Hepatocyte (in vitro differentiated cells): ENCODE results near the gene GPANK1. TPM values are rescaled to one million over a fixed set of nuclear protein-coding genes. Genes with fewer than 3 reads are reported as not detected.

Experiments
- DNase-seq: peaks from one replicate; pipeline ENCODE4 v3.0.0-alpha.2; 2016; ENCODE audit warnings: low spot score
- H2AFZ ChIP-seq: fragments of 200-600 bp; sonication (generic); 2 replicates; pipeline ENCODE4 v1.6.0; 2016; ENCODE audit warnings: antibody characterized with exemption, mild to moderate bottlenecking
- H3K27ac ChIP-seq: fragments of 200-600 bp; sonication (generic); 2 replicates; pipeline ENCODE4 v1.5.1; 2016; ENCODE audit warnings: mild to moderate bottlenecking
- H3K27me3 ChIP-seq: fragments of 200-600 bp; sonication (generic); 2 replicates; pipeline ENCODE4 v1.6.1; 2016
- H3K36me3 ChIP-seq: fragments of 200-600 bp; sonication (generic); replicated peaks from 2 replicates; pipeline ENCODE4 v1.5.1; 2016; ENCODE audit warnings: low read depth; ENCODE audit not compliant: insufficient read depth
- H3K4me1 ChIP-seq: fragments of 200-600 bp; sonication (generic); 2 replicates; pipeline ENCODE4 v1.5.1; 2016; ENCODE audit warnings: mild to moderate bottlenecking, moderate library complexity; ENCODE audit not compliant: insufficient read depth
- H3K4me2 ChIP-seq: fragments of 200-600 bp; sonication (generic); 2 replicates; pipeline ENCODE4 v1.6.0; 2016
- H3K4me3 ChIP-seq: fragments of 200-600 bp; sonication (generic); 2 replicates; pipeline ENCODE4 v1.5.1; 2016; ENCODE audit warnings: mild to moderate bottlenecking
- H3K79me2 ChIP-seq: fragments of 200-600 bp; sonication (generic); 2 replicates; pipeline ENCODE4 v1.6.0; 2017; ENCODE audit warnings: mild to moderate bottlenecking
- H3K9me2 ChIP-seq: fragments of 200-600 bp; sonication (generic); replicated peaks from 2 replicates; pipeline ENCODE4 v1.6.0; 2017; ENCODE audit warnings: mild to moderate bottlenecking; ENCODE audit not compliant: insufficient read depth
- H3K9me3 ChIP-seq: fragments of 200-600 bp; sonication (generic); 2 replicates; pipeline ENCODE4 v1.5.1; 2016; ENCODE audit warnings: low read depth, mild to moderate bottlenecking
- H4K20me1 ChIP-seq: fragments of 200-600 bp; sonication (generic); 2 replicates; pipeline ENCODE4 v1.6.0; 2016; ENCODE audit warnings: mild to moderate bottlenecking; ENCODE audit not compliant: insufficient read depth, poor library complexity, severe bottlenecking
- CTCF ChIP-seq: fragments of 200-600 bp; sonication (generic); IDR thresholded peaks from 2 replicates; pipeline ENCODE4 v1.5.1; 2016; ENCODE audit warnings: antibody characterized with exemption, mild to moderate bottlenecking; ENCODE audit not compliant: poor library complexity
- EZH2 ChIP-seq: fragments of 200-600 bp; sonication (generic); IDR thresholded peaks from 2 replicates; pipeline ENCODE4 v1.6.1; 2016; ENCODE audit warnings: antibody characterized with exemption, mild to moderate bottlenecking, borderline replicate concordance
- EZH2phosphoT487 ChIP-seq: fragments of 200-600 bp; sonication (generic); IDR thresholded peaks from one replicate; pipeline ENCODE4 v1.6.1; 2018; ENCODE audit warnings: antibody characterized with exemption, mild to moderate bottlenecking, low read depth, moderate library complexity; ENCODE audit not compliant: unreplicated experiment, severe bottlenecking
- WGBS: methylation state at CpG from one replicate; pipeline ENCODE4 v1.1.6; 2016; ENCODE audit warnings: low lambda C conversion rate; ENCODE audit errors: missing lambda C conversion rate; 5-methylcytosine and 5-hydroxymethylcytosine counted together
- polyA plus RNA-seq: library from polyadenylated mRNA; unstranded; fragments of >200 nt; fragmentation: Nextera tagmentation; extraction: Ambion mirVana; gene quantifications from 2 replicates; pipeline ENCODE4 v1.2.1, GENCODE V29; 2016
- total RNA-seq: library from RNA; depleted of rRNA; stranded (reverse); fragments of >200 nt; gene quantifications from 2 replicates; pipeline ENCODE4 v1.2.3, GENCODE V29; 2014

Gene GPANK1
- total and polyA plus RNA-seq, 2 experiments from 2014 or later: 18.1 to 23.8 TPM

- Histone ChIP-seq H3K9me3 (no peaks in the 10 kb centered on the region), H3K27me3 (no peaks in the 10 kb centered on the region), H3K79me2 (no peaks in the 10 kb centered on the region), H4K20me1 (no peaks in the 10 kb centered on the region), H3K4me3 (no peak overlapping the region), H3K36me3 (no peaks in the 10 kb centered on the region), H3K27ac (no peak overlapping the region), H3K4me2 (no peak overlapping the region), H2AFZ (no peak overlapping the region), H3K9me2 (no peaks in the 10 kb centered on the region), H3K4me1 (peaks cover under 1% of the 10 kb centered on the region)
- no peak for DNase-seq
- WGBS: 85% methylated on average over 4 of the region's 4 CpGs
- TF ChIP-seq CTCF: no peak
- TF ChIP-seq EZH2: no peak
- TF ChIP-seq EZH2phosphoT487: no peak
Observed at GRCh38 chr6:31676322-31676903, 11.6 kb upstream of the GPANK1 start.

GRCh38 chr6:31669676-31670075, 4.9 kb upstream of the GPANK1 start, which contains the start of gene LY6G5B:
Gene LY6G5B (plus strand): TSS chr6:31669976. CDS start chr6:31670951, 975 bp downstream.
- Histone ChIP-seq H3K27me3 (no peaks in the 10 kb centered on the region), H3K4me1 (no peaks in the 10 kb centered on the region), H2AFZ (no peak within 1 kb of the TSS), H3K4me2 (no peak within 1 kb of the TSS), H3K79me2 (peaks cover 30% of the 10 kb centered on the region), H3K9me2 (no peaks in the 10 kb centered on the region), H3K4me3 (no peak within 1 kb of the TSS), H3K36me3 (no peaks in the 10 kb centered on the region), H3K27ac (no peak within 1 kb of the TSS), H4K20me1 (no peaks in the 10 kb centered on the region), H3K9me3 (no peaks in the 10 kb centered on the region)
- 92% methylated on average over 8 of the region's 8 CpGs for WGBS
- no peak for DNase-seq
- TF ChIP-seq EZH2phosphoT487 (no peak), EZH2 (no peak), CTCF (no peak)

GRCh38 chr6:31666337-31666965, 1.7 kb upstream of the GPANK1 start:
- H3K4me3 ChIP-seq: peak overlapping the region; percentile 76
- H3K9me3 ChIP-seq: no peaks in the 10 kb centered on the region
- peaks cover 13% of the 10 kb centered on the region for H3K4me1 ChIP-seq
- H2AFZ ChIP-seq: peak overlapping the region; percentile 45
- DNase-seq: no peak
- H3K4me2 ChIP-seq: peak overlapping the region; percentile 95
- H3K27me3 ChIP-seq: no peaks in the 10 kb centered on the region
- H3K27ac ChIP-seq: peak overlapping the region; percentile 89
- TF ChIP-seq EZH2: no peak
- TF ChIP-seq CTCF: no peak
- no peak for TF ChIP-seq EZH2phosphoT487
- H3K36me3 ChIP-seq: no peaks in the 10 kb centered on the region
- H4K20me1 ChIP-seq: no peaks in the 10 kb centered on the region
- H3K9me2 ChIP-seq: no peaks in the 10 kb centered on the region
- peaks cover 59% of the 10 kb centered on the region for H3K79me2 ChIP-seq
- 12% methylated on average over 13 of the region's 15 CpGs for WGBS
